KMS-11 (cell line): ENCODE measurements around the gene PDZD2.

Experiments
- H2AFZ ChIP-seq: fragments of 200-600 bp; sonication (generic); 2 replicates; pipeline ENCODE4 v1.6.1; 2016; ENCODE audit warnings: antibody characterized with exemption, mixed run types, low read depth
- H3K27ac ChIP-seq: fragments of 200-600 bp; sonication (generic); 2 replicates; pipeline ENCODE4 v1.6.1; 2016; ENCODE audit warnings: mild to moderate bottlenecking, mixed run types
- H3K27me3 ChIP-seq: fragments of 200-600 bp; sonication (generic); 2 replicates; pipeline ENCODE4 v1.6.1; 2017; ENCODE audit warnings: mild to moderate bottlenecking, low read depth, mixed run types, moderate library complexity; ENCODE audit not compliant: insufficient read depth
- H3K36me3 ChIP-seq: fragments of 200-600 bp; sonication (generic); 2 replicates; pipeline ENCODE4 v1.6.1; 2017; ENCODE audit warnings: mild to moderate bottlenecking, mixed run types; ENCODE audit not compliant: insufficient read depth
- H3K4me1 ChIP-seq: fragments of 200-600 bp; sonication (generic); 2 replicates; pipeline ENCODE4 v1.6.1; 2016; ENCODE audit warnings: mild to moderate bottlenecking, low read depth, mixed run types; ENCODE audit not compliant: poor library complexity, severe bottlenecking
- H3K4me2 ChIP-seq: fragments of 200-600 bp; sonication (generic); 2 replicates; pipeline ENCODE4 v1.7.0; 2016; ENCODE audit warnings: mild to moderate bottlenecking, mixed run types
- H3K4me3 ChIP-seq: fragments of 200-600 bp; sonication (generic); IDR thresholded peaks from 2 replicates; pipeline ENCODE4 v1.6.1; 2017; ENCODE audit warnings: low read depth, low read length, mixed read lengths; ENCODE audit not compliant: insufficient read depth
- H3K79me2 ChIP-seq: fragments of 200-600 bp; sonication (generic); 2 replicates; pipeline ENCODE4 v1.6.1; 2016; ENCODE audit warnings: low read depth, mixed run types; ENCODE audit not compliant: insufficient read depth
- H3K9ac ChIP-seq: fragments of 200-600 bp; sonication (generic); 2 replicates; pipeline ENCODE4 v1.6.1; 2016; ENCODE audit warnings: mild to moderate bottlenecking, mixed run types
- H4K20me1 ChIP-seq: fragments of 200-600 bp; sonication (generic); 2 replicates; pipeline ENCODE4 v1.6.1; 2016; ENCODE audit warnings: mild to moderate bottlenecking, mixed run types; ENCODE audit not compliant: insufficient read depth
- TF ChIP-seq, protein P1 (sequence below): fragments of 200-600 bp; sonication (generic); conservative IDR thresholded peaks from 2 replicates; pipeline ENCODE4 v1.6.1; 2017; ENCODE audit warnings: low read depth, mild to moderate bottlenecking, antibody characterized with exemption, low read length, moderate library complexity, mixed read lengths

PDZD2 gene

GRCh38 chr5:31963358-31964006 is 324.6 kb downstream of the PDZD2 start:
- Histone ChIP-seq H3K27ac (no peak overlapping the region), H3K4me3 (no peak overlapping the region), H3K36me3 (no peaks in the 10 kb centered on the region), H2AFZ (no peak overlapping the region), H3K4me2 (no peak overlapping the region), H3K27me3 (no peaks in the 10 kb centered on the region), H3K4me1 (no peaks in the 10 kb centered on the region), H3K79me2 (no peaks in the 10 kb centered on the region), H4K20me1 (no peaks in the 10 kb centered on the region), H3K9ac (no peak overlapping the region)
- TF ChIP-seq, protein P1, sequence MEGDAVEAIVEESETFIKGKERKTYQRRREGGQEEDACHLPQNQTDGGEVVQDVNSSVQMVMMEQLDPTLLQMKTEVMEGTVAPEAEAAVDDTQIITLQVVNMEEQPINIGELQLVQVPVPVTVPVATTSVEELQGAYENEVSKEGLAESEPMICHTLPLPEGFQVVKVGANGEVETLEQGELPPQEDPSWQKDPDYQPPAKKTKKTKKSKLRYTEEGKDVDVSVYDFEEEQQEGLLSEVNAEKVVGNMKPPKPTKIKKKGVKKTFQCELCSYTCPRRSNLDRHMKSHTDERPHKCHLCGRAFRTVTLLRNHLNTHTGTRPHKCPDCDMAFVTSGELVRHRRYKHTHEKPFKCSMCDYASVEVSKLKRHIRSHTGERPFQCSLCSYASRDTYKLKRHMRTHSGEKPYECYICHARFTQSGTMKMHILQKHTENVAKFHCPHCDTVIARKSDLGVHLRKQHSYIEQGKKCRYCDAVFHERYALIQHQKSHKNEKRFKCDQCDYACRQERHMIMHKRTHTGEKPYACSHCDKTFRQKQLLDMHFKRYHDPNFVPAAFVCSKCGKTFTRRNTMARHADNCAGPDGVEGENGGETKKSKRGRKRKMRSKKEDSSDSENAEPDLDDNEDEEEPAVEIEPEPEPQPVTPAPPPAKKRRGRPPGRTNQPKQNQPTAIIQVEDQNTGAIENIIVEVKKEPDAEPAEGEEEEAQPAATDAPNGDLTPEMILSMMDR = no peak

GRCh38 chr5:31964007-31964360 is 325.1 kb downstream of the PDZD2 start:
- Histone ChIP-seq H3K4me3 (no peak overlapping the region), H3K36me3 (no peaks in the 10 kb centered on the region), H3K27ac (no peak overlapping the region), H4K20me1 (no peaks in the 10 kb centered on the region), H3K4me1 (no peaks in the 10 kb centered on the region), H3K4me2 (no peak overlapping the region), H3K27me3 (no peaks in the 10 kb centered on the region), H3K9ac (no peak overlapping the region), H3K79me2 (no peaks in the 10 kb centered on the region), H2AFZ (no peak overlapping the region)
- TF ChIP-seq, protein P1 = no peak

DNA sequence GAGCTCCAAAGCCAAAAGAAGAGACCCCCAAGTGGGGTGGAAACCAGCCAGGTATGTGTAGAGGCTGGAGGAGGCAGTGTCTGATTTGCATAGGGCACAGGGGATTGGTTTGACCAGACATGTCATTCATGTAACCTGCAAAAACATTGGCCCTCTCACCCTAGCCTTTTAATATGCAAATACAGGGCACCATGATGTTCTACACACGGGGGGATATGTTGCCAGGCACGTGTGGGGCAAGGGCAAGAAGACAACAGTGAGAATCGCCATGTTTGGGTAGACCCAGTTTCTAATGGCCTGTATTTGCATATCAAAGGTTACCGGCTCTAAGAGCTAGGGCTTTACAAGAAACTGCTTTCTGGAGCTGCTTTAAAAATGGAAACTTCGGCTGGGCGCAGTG is 326.3 kb downstream of the PDZD2 start:
- H2AFZ ChIP-seq = no peak overlapping the region
- no peaks in the 10 kb centered on the region for H3K27me3 ChIP-seq
- H3K36me3 ChIP-seq = no peaks in the 10 kb centered on the region
- H3K9ac ChIP-seq = no peak overlapping the region
- TF ChIP-seq, protein P1 = no peak
- H3K4me3 ChIP-seq = no peak overlapping the region
- no peaks in the 10 kb centered on the region for H3K79me2 ChIP-seq
- H3K27ac ChIP-seq = no peak overlapping the region
- H3K4me1 ChIP-seq = no peaks in the 10 kb centered on the region
- no peaks in the 10 kb centered on the region for H4K20me1 ChIP-seq
- no peak overlapping the region for H3K4me2 ChIP-seq

- Histone ChIP-seq H3K79me2 (no peaks in the 10 kb centered on the region), H3K4me3 (no peak overlapping the region), H4K20me1 (no peaks in the 10 kb centered on the region), H3K27me3 (no peaks in the 10 kb centered on the region), H3K4me1 (no peaks in the 10 kb centered on the region), H3K36me3 (no peaks in the 10 kb centered on the region), H2AFZ (no peak overlapping the region), H3K9ac (no peak overlapping the region), H3K27ac (no peak overlapping the region), H3K4me2 (no peak overlapping the region)
- TF ChIP-seq, protein P1 = no peak
These were observed 328.0 kb downstream of the PDZD2 start for GRCh38 chr5:31966936-31967335.
